Mammary epithelial cell (primary cell): ENCODE measurements around the gene FMN1.

Experiments used
- EZH2 ChIP-seq: IDR thresholded peaks from 2 replicates; pipeline ENCODE4 v1.6.1; 2012; ENCODE audit warnings: low read length, inconsistent platforms, borderline replicate concordance
- TF ChIP-seq, protein P1 (sequence below), 2 donors: IDR thresholded peaks in 1 of 2; conservative IDR thresholded peaks in 1 of 2; 2 replicates each; pipeline ENCODE4 v1.5.1; 2011 to 2012; ENCODE audit warnings: inconsistent platforms in 2 of 2, low read length in 2 of 2, mild to moderate bottlenecking in 2 of 2, control low read depth in 1 of 2, low read depth in 1 of 2; ENCODE audit not compliant: insufficient read depth in 1 of 2; ENCODE audit errors: extremely low read depth in 1 of 2

- TF ChIP-seq, protein P1, sequence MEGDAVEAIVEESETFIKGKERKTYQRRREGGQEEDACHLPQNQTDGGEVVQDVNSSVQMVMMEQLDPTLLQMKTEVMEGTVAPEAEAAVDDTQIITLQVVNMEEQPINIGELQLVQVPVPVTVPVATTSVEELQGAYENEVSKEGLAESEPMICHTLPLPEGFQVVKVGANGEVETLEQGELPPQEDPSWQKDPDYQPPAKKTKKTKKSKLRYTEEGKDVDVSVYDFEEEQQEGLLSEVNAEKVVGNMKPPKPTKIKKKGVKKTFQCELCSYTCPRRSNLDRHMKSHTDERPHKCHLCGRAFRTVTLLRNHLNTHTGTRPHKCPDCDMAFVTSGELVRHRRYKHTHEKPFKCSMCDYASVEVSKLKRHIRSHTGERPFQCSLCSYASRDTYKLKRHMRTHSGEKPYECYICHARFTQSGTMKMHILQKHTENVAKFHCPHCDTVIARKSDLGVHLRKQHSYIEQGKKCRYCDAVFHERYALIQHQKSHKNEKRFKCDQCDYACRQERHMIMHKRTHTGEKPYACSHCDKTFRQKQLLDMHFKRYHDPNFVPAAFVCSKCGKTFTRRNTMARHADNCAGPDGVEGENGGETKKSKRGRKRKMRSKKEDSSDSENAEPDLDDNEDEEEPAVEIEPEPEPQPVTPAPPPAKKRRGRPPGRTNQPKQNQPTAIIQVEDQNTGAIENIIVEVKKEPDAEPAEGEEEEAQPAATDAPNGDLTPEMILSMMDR (conservative IDR thresholded peaks at IDR 0.05 in 1 of 2, IDR thresholded peaks at IDR 0.05 in 1 of 2; ENCODE audit: extremely low read depth in 1 of 2, insufficient read depth in 1 of 2, low read depth in 1 of 2, low read length in 2 of 2), result no peak
- TF ChIP-seq EZH2, result no peak
These were observed 147.4 kb downstream of the FMN1 start for GRCh38 chr15:33047077-33047476.
